GM13976 (cell line): ENCODE data around the gene TP53BP2.
"Not testable (repeated sequence)": the region's sequence is repeated elsewhere in the genome, so short reads cannot be mapped to it uniquely, and the experiment has no call there.

Experiments used
- DNase-seq: peaks from one replicate; pipeline ENCODE4 v3.0.0; 2012; ENCODE audit warnings: low spot score
- CTCF ChIP-seq: IDR thresholded peaks from 2 replicates; pipeline ENCODE4 v1.5.1; 2012; ENCODE audit warnings: borderline replicate concordance, mild to moderate bottlenecking; ENCODE audit not compliant: insufficient read depth; ENCODE audit errors: extremely low read depth, missing control alignments, control extremely low read depth
- in situ Hi-C: fragments of 300-500 bp; cut with MboI; formaldehyde crosslinking; loops from one replicate; pipeline ENCODE4 v1.12.0; 2022; ENCODE audit warnings: low sequenced_read_pairs, mixed read lengths, inconsistent platforms; ENCODE audit not compliant: unreplicated experiment

TP53BP2 gene

GRCh38 chr1:223842784-223843183, 3.0 kb downstream of the TP53BP2 start:
- no peak for DNase-seq
- in situ Hi-C loops = no loop called here
- TF ChIP-seq CTCF = no peak

- in situ Hi-C loops, DNase-seq: not testable (repeated sequence)
Measured at GRCh38 chr1:223841977-223842623, 3.6 kb downstream of the TP53BP2 start.

- TF ChIP-seq CTCF = no peak
- in situ Hi-C loops = no loop called here
- no peak for DNase-seq
Measured at GRCh38 chr1:223840254-223840653, 5.5 kb downstream of the TP53BP2 start.

- in situ Hi-C loops = no loop called here
- DNase-seq = no peak
- no peak for TF ChIP-seq CTCF
Measured at GRCh38 chr1:223838125-223838854, 7.5 kb downstream of the TP53BP2 start.

GRCh38 chr1:223837687-223838086, 8.1 kb downstream of the TP53BP2 start:
- no peak for DNase-seq
- no peak for TF ChIP-seq CTCF

GRCh38 chr1:223837206-223837605, 8.5 kb downstream of the TP53BP2 start:
- DNase-seq = no peak
- no peak for TF ChIP-seq CTCF
- in situ Hi-C loops = no loop called here

More at GRCh38 chr1:223837687-223838086, 8.1 kb downstream of the TP53BP2 start:
- in situ Hi-C loops = no loop called here

GRCh38 chr1:223836586-223836985, 9.2 kb downstream of the TP53BP2 start:
- no peak for TF ChIP-seq CTCF
- no peak for DNase-seq
- in situ Hi-C loops = no loop called here
